Measurements from ENCODE around the gene FAM50A.

FAM50A gene

GRCh38 chrX:154449618-154450017 lies 5.7 kb downstream of the FAM50A start:
- DNase-seq (ENCODE audit: low read depth in 1 of 2, low spot score in 1 of 2): no peak
- H3K27me3 ChIP-seq (ENCODE audit: insufficient read depth, poor library complexity, severe bottlenecking): no peaks in the 10 kb centered on the region
- H3K4me3 ChIP-seq (replicated peaks; ENCODE audit: insufficient read depth, low read length): no peak overlapping the region
- H3K27ac ChIP-seq (replicated peaks): no peak overlapping the region
- TF ChIP-seq GABPA (IDR thresholded peaks at IDR 0.05; ENCODE audit: low read depth): no peak
- TF ChIP-seq CTCF (IDR thresholded peaks at IDR 0.05; ENCODE audit: insufficient read depth, low read length): no peak
- TF ChIP-seq SPI1 (IDR thresholded peaks at IDR 0.05; ENCODE audit: borderline replicate concordance, low read depth): no peak
- TF ChIP-seq, protein P1, sequence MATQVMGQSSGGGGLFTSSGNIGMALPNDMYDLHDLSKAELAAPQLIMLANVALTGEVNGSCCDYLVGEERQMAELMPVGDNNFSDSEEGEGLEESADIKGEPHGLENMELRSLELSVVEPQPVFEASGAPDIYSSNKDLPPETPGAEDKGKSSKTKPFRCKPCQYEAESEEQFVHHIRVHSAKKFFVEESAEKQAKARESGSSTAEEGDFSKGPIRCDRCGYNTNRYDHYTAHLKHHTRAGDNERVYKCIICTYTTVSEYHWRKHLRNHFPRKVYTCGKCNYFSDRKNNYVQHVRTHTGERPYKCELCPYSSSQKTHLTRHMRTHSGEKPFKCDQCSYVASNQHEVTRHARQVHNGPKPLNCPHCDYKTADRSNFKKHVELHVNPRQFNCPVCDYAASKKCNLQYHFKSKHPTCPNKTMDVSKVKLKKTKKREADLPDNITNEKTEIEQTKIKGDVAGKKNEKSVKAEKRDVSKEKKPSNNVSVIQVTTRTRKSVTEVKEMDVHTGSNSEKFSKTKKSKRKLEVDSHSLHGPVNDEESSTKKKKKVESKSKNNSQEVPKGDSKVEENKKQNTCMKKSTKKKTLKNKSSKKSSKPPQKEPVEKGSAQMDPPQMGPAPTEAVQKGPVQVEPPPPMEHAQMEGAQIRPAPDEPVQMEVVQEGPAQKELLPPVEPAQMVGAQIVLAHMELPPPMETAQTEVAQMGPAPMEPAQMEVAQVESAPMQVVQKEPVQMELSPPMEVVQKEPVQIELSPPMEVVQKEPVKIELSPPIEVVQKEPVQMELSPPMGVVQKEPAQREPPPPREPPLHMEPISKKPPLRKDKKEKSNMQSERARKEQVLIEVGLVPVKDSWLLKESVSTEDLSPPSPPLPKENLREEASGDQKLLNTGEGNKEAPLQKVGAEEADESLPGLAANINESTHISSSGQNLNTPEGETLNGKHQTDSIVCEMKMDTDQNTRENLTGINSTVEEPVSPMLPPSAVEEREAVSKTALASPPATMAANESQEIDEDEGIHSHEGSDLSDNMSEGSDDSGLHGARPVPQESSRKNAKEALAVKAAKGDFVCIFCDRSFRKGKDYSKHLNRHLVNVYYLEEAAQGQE (IDR thresholded peaks at IDR 0.05; ENCODE audit: insufficient replicate concordance, low read depth): no peak

DNA sequence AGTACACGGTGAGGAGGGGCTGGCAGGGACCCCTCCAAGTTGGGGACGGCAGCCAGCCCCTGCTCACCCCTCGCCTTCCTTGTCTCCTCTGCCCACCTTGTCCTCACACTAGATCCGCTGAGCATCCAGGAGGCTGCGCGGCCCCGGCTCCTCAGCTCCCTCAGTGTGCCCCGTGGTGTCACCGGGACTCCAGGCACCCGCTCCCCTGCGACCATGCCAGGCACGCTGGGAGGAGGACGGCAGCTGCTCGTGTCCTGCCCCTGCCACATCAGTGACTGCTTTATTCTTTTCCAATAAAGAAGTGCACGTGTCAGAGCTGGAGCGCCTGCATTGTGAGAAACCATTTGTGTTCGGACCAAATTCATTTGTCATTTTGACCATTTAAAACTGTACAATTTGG lies 6.4 kb downstream of the FAM50A start:
- Histone ChIP-seq H3K4me3 (replicated peaks; ENCODE audit: insufficient read depth, low read length) (no peak overlapping the region), H3K27me3 (ENCODE audit: insufficient read depth, poor library complexity, severe bottlenecking) (no peaks in the 10 kb centered on the region), H3K27ac (replicated peaks) (no peak overlapping the region)
- DNase-seq (ENCODE audit: low read depth in 1 of 2, low spot score in 1 of 2): no peak
- TF ChIP-seq GABPA (IDR thresholded peaks at IDR 0.05; ENCODE audit: low read depth): no peak
- no peak for TF ChIP-seq SPI1 (IDR thresholded peaks at IDR 0.05; ENCODE audit: borderline replicate concordance, low read depth)
- no peak for TF ChIP-seq CTCF (IDR thresholded peaks at IDR 0.05; ENCODE audit: insufficient read depth, low read length)
- TF ChIP-seq, protein P1 (IDR thresholded peaks at IDR 0.05; ENCODE audit: insufficient replicate concordance, low read depth): no peak
- TF ChIP-seq POLR2AphosphoS5 (IDR thresholded peaks at IDR 0.05; ENCODE audit: low read depth): no peak

DNA sequence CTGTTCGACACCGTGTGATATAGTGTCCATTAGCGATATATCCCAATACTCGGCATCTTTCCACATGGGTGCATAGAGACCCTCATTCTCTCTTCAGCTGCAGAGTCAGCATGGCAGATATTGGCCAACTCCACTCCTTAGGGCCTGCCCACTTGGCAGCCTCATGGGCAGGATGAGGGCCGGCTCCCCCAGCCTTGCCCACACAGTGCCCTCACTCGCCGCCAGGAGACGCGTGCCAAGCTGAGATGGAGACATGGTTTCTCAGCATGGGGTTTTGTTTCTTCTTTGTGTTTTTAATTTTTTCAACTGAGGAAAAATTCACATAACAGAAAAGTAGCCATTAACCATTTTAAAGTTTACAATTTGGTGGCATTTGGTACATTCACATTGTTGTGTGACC lies 8.9 kb downstream of the FAM50A start:
- DNase-seq (ENCODE audit: low read depth in 1 of 2, low spot score in 1 of 2): no peak
- H3K27me3 ChIP-seq (ENCODE audit: insufficient read depth, poor library complexity, severe bottlenecking): no peaks in the 10 kb centered on the region
- H3K27ac ChIP-seq (replicated peaks): no peak overlapping the region
- no peak overlapping the region for H3K4me3 ChIP-seq (replicated peaks; ENCODE audit: insufficient read depth, low read length)
- TF ChIP-seq SPI1 (IDR thresholded peaks at IDR 0.05; ENCODE audit: borderline replicate concordance, low read depth): no peak
- no peak for TF ChIP-seq POLR2AphosphoS5 (IDR thresholded peaks at IDR 0.05; ENCODE audit: low read depth)
- TF ChIP-seq, protein P1 (IDR thresholded peaks at IDR 0.05; ENCODE audit: insufficient replicate concordance, low read depth): no peak
- TF ChIP-seq GABPA (IDR thresholded peaks at IDR 0.05; ENCODE audit: low read depth): no peak
- TF ChIP-seq CTCF (IDR thresholded peaks at IDR 0.05; ENCODE audit: insufficient read depth, low read length): no peak

All from HL-60 (cell line).